HepG2 (cell line): ENCODE measurements around the gene RARS2. TPM values are rescaled to one million over a fixed set of nuclear protein-coding genes. Genes with fewer than 3 reads are reported as not detected.
A peak's percentile ranks its signal among the peaks of the same experiment; 100 is the strongest.

Experiments
- BHLHE40 ChIP-seq: IDR thresholded peaks from 2 replicates; pipeline ENCODE4 v1.6.1; 2011; ENCODE audit warnings: low read length, improper control_type of control experiment
- EEA1 ChIP-seq: sonication (generic); formaldehyde crosslinking; IDR thresholded peaks from 2 replicates; pipeline ENCODE4 v1.5.1; 2020; ENCODE audit warnings: mild to moderate bottlenecking, missing genetic modification reagents, borderline replicate concordance
- HDAC2 ChIP-seq: sonication (generic); formaldehyde crosslinking; IDR thresholded peaks from 2 replicates; pipeline ENCODE4 v1.4.0; 2020; ENCODE audit warnings: missing genetic modification reagents
- HOXA5 ChIP-seq: sonication (generic); formaldehyde crosslinking; IDR thresholded peaks from 2 replicates; pipeline ENCODE4 v1.4.0; 2020; ENCODE audit warnings: missing genetic modification reagents
- MBNL3 ChIP-seq: fragments of 250-450 bp; sonication (Bioruptor Pico); conservative IDR thresholded peaks from 2 replicates; pipeline ENCODE4 v1.8.0; 2022; ENCODE audit warnings: mild to moderate bottlenecking, inconsistent platforms
- PRPF4 ChIP-seq: fragments of 200-400 bp; formaldehyde crosslinking; IDR thresholded peaks from 2 replicates; pipeline ENCODE4 v1.6.1; 2016; ENCODE audit warnings: low read length, low read depth; ENCODE audit not compliant: poor library complexity, severe bottlenecking
- SMAD1 ChIP-seq: sonication (generic); formaldehyde crosslinking; IDR thresholded peaks from 2 replicates; pipeline ENCODE4 v1.4.0; 2020; ENCODE audit warnings: missing genetic modification reagents, low read depth, mild to moderate bottlenecking, borderline replicate concordance
- TOPORS ChIP-seq: sonication (generic); formaldehyde crosslinking; IDR thresholded peaks from 2 replicates; pipeline ENCODE4 v1.8.0; 2023; ENCODE audit warnings: mild to moderate bottlenecking, missing genetic modification reagents
- U2AF2 ChIP-seq: fragments of 200-400 bp; formaldehyde crosslinking; IDR thresholded peaks from 2 replicates; pipeline ENCODE4 v1.6.1; 2017; ENCODE audit warnings: low read depth, mild to moderate bottlenecking, low read length
- ZBTB38 ChIP-seq: sonication (generic); formaldehyde crosslinking; IDR thresholded peaks from 2 replicates; pipeline ENCODE4 v1.5.1; 2020; ENCODE audit warnings: mild to moderate bottlenecking, missing genetic modification reagents
- ZNF121 ChIP-seq: sonication (generic); formaldehyde crosslinking; IDR thresholded peaks from 2 replicates; pipeline ENCODE4 v1.5.0; 2020; ENCODE audit warnings: mild to moderate bottlenecking, missing genetic modification reagents
- ZNF296 ChIP-seq: sonication (generic); formaldehyde crosslinking; conservative IDR thresholded peaks from 2 replicates; pipeline ENCODE4 v1.5.0; 2020; ENCODE audit warnings: mild to moderate bottlenecking, missing genetic modification reagents
- ZNF484 ChIP-seq: sonication (generic); formaldehyde crosslinking; IDR thresholded peaks from 2 replicates; pipeline ENCODE4 v1.5.1; 2020; ENCODE audit warnings: mild to moderate bottlenecking, low read depth, missing genetic modification reagents, borderline replicate concordance
- ZNF570 ChIP-seq: sonication (generic); formaldehyde crosslinking; IDR thresholded peaks from 2 replicates; pipeline ENCODE4 v1.4.0; 2020; ENCODE audit warnings: mild to moderate bottlenecking, missing genetic modification reagents, borderline replicate concordance
- ZNF652 ChIP-seq: IDR thresholded peaks from 2 replicates; pipeline ENCODE4 v1.6.1; 2016; ENCODE audit warnings: low read depth, borderline replicate concordance
- ZNF775 ChIP-seq: sonication (generic); formaldehyde crosslinking; IDR thresholded peaks from 2 replicates; pipeline ENCODE4 v1.4.0; 2020; ENCODE audit warnings: missing genetic modification reagents, mild to moderate bottlenecking, moderate library complexity, borderline replicate concordance
- ZNF883 ChIP-seq: sonication (generic); formaldehyde crosslinking; IDR thresholded peaks from 2 replicates; pipeline ENCODE4 v1.5.1; 2020; ENCODE audit warnings: mild to moderate bottlenecking, missing genetic modification reagents; ENCODE audit errors: not compliant biosample characterization
- ZSCAN25 ChIP-seq: sonication (generic); formaldehyde crosslinking; IDR thresholded peaks from 2 replicates; pipeline ENCODE4 v1.8.0; 2022; ENCODE audit warnings: mild to moderate bottlenecking, missing genetic modification reagents
- polyA plus RNA-seq, 8 experiments: library from polyadenylated mRNA; depleted of rRNA in 3 of 8; stranded (reverse) in 7 of 8; unstranded in 1 of 8; fragments of >200 nt; fragmentation: Illumina TruSeq in 4 of 8; extraction: Trizol in 4 of 8; gene quantifications; 2 replicates each; pipeline versions ENCODE4 v1.2.1 to v1.2.3, GENCODE V29; 2011 to 2016; ENCODE audit warnings: low read depth in 4 of 8, missing spikeins in 1 of 8, mixed read lengths in 1 of 8; ENCODE audit not compliant: insufficient read depth in 1 of 8
- total RNA-seq, 5 experiments: library from RNA; depleted of rRNA; stranded (reverse); fragments of >200 nt; fragmentation: Illumina TruSeq; extraction: Trizol; gene quantifications; 2 replicates each; pipeline ENCODE4 v1.2.3, GENCODE V29; 2016; ENCODE audit warnings: low read depth in 1 of 5
- TF ChIP-seq, protein P1 (sequence below): sonication (generic); formaldehyde crosslinking; IDR thresholded peaks from 2 replicates; pipeline ENCODE4 v1.9.0; 2021; ENCODE audit warnings: missing genetic modification reagents, mild to moderate bottlenecking, borderline replicate concordance
- TF ChIP-seq, protein P2 (sequence below): sonication (generic); formaldehyde crosslinking; IDR thresholded peaks from 2 replicates; pipeline ENCODE4 v1.4.0; 2020; ENCODE audit warnings: mild to moderate bottlenecking, missing genetic modification reagents
- TF ChIP-seq, protein P3 (sequence below): sonication (generic); formaldehyde crosslinking; conservative IDR thresholded peaks from 2 replicates; pipeline ENCODE4 v1.5.0; 2020; ENCODE audit warnings: missing genetic modification reagents
- TF ChIP-seq, protein P4 (sequence below): sonication (generic); formaldehyde crosslinking; IDR thresholded peaks from 2 replicates; pipeline ENCODE4 v1.8.1; 2023; ENCODE audit warnings: mild to moderate bottlenecking, missing genetic modification reagents, borderline replicate concordance
- TF ChIP-seq, protein P5 (sequence below): IDR thresholded peaks from 2 replicates; pipeline ENCODE4 v1.6.1; 2016; ENCODE audit warnings: mild to moderate bottlenecking, missing biosample characterization, missing genetic modification reagents

The RARS2 gene
- total and polyA plus RNA-seq, 2 of the 13 experiments (the other 11 are each of a cell fraction or from before 2014, with no cell fraction given): 23.4 to 80.1 TPM

DNA sequence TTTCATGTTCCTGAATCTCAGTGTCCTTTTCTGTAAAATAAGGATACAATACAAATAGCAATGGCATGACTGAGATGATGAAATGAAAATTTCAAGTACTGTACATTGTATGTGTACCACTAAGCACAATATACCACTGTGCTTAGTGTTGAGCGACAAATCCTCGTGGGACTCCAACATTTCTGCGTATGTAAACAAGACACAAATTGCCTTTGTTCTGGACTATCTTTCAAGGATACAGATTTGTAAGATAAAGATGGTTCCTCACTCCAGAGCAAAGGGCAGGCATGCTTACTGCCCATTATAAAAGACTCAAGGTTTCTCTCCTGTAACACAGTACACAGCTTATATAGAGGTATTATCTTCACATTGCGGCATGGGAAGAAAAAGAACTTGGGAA, 6.0 kb downstream of the RARS2 start (continued):
- TF ChIP-seq ZNF775 (CRISPR knock-in tag) (no peak), ZNF570 (CRISPR knock-in tag) (no peak), BHLHE40 (no peak), ZNF121 (CRISPR knock-in tag) (no peak), MBNL3 (CRISPR knock-in tag) (no peak), PRPF4 (no peak), U2AF2 (no peak), HOXA5 (no peak), EEA1 (CRISPR knock-in tag) (no peak), SMAD1 (CRISPR knock-in tag) (no peak), TOPORS (CRISPR knock-in tag) (no peak), HDAC2 (CRISPR knock-in tag) (peak; percentile 84), ZSCAN25 (CRISPR knock-in tag) (no peak), ZBTB38 (CRISPR knock-in tag) (no peak), ZNF484 (CRISPR knock-in tag) (no peak), ZNF296 (CRISPR knock-in tag) (no peak), ZNF652 (CRISPR knock-in tag) (no peak), ZNF883 (CRISPR knock-in tag) (no peak)
- TF ChIP-seq, protein P1, sequence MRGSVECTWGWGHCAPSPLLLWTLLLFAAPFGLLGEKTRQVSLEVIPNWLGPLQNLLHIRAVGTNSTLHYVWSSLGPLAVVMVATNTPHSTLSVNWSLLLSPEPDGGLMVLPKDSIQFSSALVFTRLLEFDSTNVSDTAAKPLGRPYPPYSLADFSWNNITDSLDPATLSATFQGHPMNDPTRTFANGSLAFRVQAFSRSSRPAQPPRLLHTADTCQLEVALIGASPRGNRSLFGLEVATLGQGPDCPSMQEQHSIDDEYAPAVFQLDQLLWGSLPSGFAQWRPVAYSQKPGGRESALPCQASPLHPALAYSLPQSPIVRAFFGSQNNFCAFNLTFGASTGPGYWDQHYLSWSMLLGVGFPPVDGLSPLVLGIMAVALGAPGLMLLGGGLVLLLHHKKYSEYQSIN: no peak
- TF ChIP-seq, protein P2, sequence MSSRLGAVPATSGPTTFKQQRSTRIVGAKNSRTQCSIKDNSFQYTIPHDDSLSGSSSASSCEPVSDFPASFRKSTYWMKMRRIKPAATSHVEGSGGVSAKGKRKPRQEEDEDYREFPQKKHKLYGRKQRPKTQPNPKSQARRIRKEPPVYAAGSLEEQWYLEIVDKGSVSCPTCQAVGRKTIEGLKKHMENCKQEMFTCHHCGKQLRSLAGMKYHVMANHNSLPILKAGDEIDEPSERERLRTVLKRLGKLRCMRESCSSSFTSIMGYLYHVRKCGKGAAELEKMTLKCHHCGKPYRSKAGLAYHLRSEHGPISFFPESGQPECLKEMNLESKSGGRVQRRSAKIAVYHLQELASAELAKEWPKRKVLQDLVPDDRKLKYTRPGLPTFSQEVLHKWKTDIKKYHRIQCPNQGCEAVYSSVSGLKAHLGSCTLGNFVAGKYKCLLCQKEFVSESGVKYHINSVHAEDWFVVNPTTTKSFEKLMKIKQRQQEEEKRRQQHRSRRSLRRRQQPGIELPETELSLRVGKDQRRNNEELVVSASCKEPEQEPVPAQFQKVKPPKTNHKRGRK (CRISPR knock-in tag): no peak
- TF ChIP-seq, protein P3, sequence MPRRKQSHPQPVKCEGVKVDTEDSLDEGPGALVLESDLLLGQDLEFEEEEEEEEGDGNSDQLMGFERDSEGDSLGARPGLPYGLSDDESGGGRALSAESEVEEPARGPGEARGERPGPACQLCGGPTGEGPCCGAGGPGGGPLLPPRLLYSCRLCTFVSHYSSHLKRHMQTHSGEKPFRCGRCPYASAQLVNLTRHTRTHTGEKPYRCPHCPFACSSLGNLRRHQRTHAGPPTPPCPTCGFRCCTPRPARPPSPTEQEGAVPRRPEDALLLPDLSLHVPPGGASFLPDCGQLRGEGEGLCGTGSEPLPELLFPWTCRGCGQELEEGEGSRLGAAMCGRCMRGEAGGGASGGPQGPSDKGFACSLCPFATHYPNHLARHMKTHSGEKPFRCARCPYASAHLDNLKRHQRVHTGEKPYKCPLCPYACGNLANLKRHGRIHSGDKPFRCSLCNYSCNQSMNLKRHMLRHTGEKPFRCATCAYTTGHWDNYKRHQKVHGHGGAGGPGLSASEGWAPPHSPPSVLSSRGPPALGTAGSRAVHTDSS (CRISPR knock-in tag): no peak
- TF ChIP-seq, protein P4, sequence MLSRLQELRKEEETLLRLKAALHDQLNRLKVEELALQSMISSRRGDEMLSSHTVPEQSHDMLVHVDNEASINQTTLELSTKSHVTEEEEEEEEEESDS: no peak
- TF ChIP-seq, protein P5, sequence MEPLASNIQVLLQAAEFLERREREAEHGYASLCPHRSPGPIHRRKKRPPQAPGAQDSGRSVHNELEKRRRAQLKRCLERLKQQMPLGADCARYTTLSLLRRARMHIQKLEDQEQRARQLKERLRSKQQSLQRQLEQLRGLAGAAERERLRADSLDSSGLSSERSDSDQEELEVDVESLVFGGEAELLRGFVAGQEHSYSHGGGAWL (CRISPR knock-in tag): no peak
